Activated T-helper 17 cell treated with anti-CD3 and anti-CD28 coated beads, Interleukin-2, amount 50 U/mL, for 72 hours (primary cell): ENCODE results near the gene AMOTL2. TPM values are rescaled to one million over a fixed set of nuclear protein-coding genes. Genes with fewer than 3 reads are reported as not detected.

Source experiments
- ATAC-seq: fragments of 150-1000 bp; cut with Tn5 transposase; replicated peaks from 2 replicates; pipeline ENCODE4 v1.10.0; 2021; ENCODE audit warnings: mild to moderate bottlenecking, moderate library complexity
- H3K27ac Mint-ChIP-seq: one replicate; pipeline ENCODE4 v1.8.0; 2022; ENCODE audit warnings: mixed read lengths
- H3K27me3 Mint-ChIP-seq: one replicate; pipeline ENCODE4 v1.8.0; 2022; ENCODE audit warnings: mixed read lengths
- H3K36me3 Mint-ChIP-seq: one replicate; pipeline ENCODE4 v1.8.0; 2022; ENCODE audit warnings: low read depth, mild to moderate bottlenecking, mixed read lengths
- H3K4me1 Mint-ChIP-seq: one replicate; pipeline ENCODE4 v1.8.0; 2022; ENCODE audit warnings: mixed read lengths
- H3K4me3 Mint-ChIP-seq: one replicate; pipeline ENCODE4 v1.8.0; 2022; ENCODE audit warnings: mild to moderate bottlenecking, mixed read lengths
- H3K9me3 Mint-ChIP-seq: one replicate; pipeline ENCODE4 v1.8.0; 2022; ENCODE audit warnings: mixed read lengths
- total RNA-seq, 2 donors: library from RNA; stranded (reverse); gene quantifications; one replicate each; pipeline ENCODE4 v1.2.3, GENCODE V29; 2022

Gene AMOTL2
- total RNA-seq, 2 donors from 2014 or later, result not detected

GRCh38 chr3:134354612-134355251 is 19.5 kb downstream of the AMOTL2 start:
- Mint-ChIP-seq H3K27me3 (no peaks in the 10 kb centered on the region), H3K27ac (no peak overlapping the region), H3K9me3 (no peaks in the 10 kb centered on the region), H3K36me3 (no peaks in the 10 kb centered on the region), H3K4me1 (no peaks in the 10 kb centered on the region), H3K4me3 (no peak overlapping the region)
- no peak for ATAC-seq

- Mint-ChIP-seq H3K9me3 (no peaks in the 10 kb centered on the region), H3K27me3 (no peaks in the 10 kb centered on the region), H3K27ac (no peak overlapping the region), H3K4me1 (no peaks in the 10 kb centered on the region), H3K36me3 (no peaks in the 10 kb centered on the region), H3K4me3 (no peak overlapping the region)
- ATAC-seq, result no peak
Measured at GRCh38 chr3:134353831-134354611, 20.2 kb downstream of the AMOTL2 start.

- no peak for ATAC-seq
- no peak overlapping the region for H3K4me3 Mint-ChIP-seq
- H3K4me1 Mint-ChIP-seq, result no peaks in the 10 kb centered on the region
- H3K36me3 Mint-ChIP-seq, result no peaks in the 10 kb centered on the region
- peaks cover 3% of the 10 kb centered on the region for H3K27me3 Mint-ChIP-seq
- no peak overlapping the region for H3K27ac Mint-ChIP-seq
- H3K9me3 Mint-ChIP-seq, result no peaks in the 10 kb centered on the region
Measured at GRCh38 chr3:134353171-134353825, 20.9 kb downstream of the AMOTL2 start.

GRCh38 chr3:134352031-134352671 is 22.1 kb downstream of the AMOTL2 start:
- H3K9me3 Mint-ChIP-seq, result no peaks in the 10 kb centered on the region
- peaks cover 3% of the 10 kb centered on the region for H3K27me3 Mint-ChIP-seq
- no peak overlapping the region for H3K27ac Mint-ChIP-seq
- H3K36me3 Mint-ChIP-seq, result no peaks in the 10 kb centered on the region
- no peak for ATAC-seq
- no peak overlapping the region for H3K4me3 Mint-ChIP-seq
- H3K4me1 Mint-ChIP-seq, result no peaks in the 10 kb centered on the region

- H3K27ac Mint-ChIP-seq, result no peak overlapping the region
- no peaks in the 10 kb centered on the region for H3K9me3 Mint-ChIP-seq
- H3K36me3 Mint-ChIP-seq, result no peaks in the 10 kb centered on the region
- peaks cover 3% of the 10 kb centered on the region for H3K27me3 Mint-ChIP-seq
- H3K4me1 Mint-ChIP-seq, result no peaks in the 10 kb centered on the region
- ATAC-seq, result no peak
- H3K4me3 Mint-ChIP-seq, result no peak overlapping the region
Measured at GRCh38 chr3:134351427-134351826, 22.8 kb downstream of the AMOTL2 start.

GRCh38 chr3:134350861-134351311 is 23.4 kb downstream of the AMOTL2 start:
- H3K27me3 Mint-ChIP-seq, result peaks cover 3% of the 10 kb centered on the region
- ATAC-seq, result no peak

GRCh38 chr3:134350266-134350665 is 24.0 kb downstream of the AMOTL2 start:
- H3K4me1 Mint-ChIP-seq, result peaks cover 1% of the 10 kb centered on the region
- no peak overlapping the region for H3K4me3 Mint-ChIP-seq
- no peaks in the 10 kb centered on the region for H3K36me3 Mint-ChIP-seq
- no peak for ATAC-seq
- H3K9me3 Mint-ChIP-seq, result peaks cover 1% of the 10 kb centered on the region
- peaks cover 3% of the 10 kb centered on the region for H3K27me3 Mint-ChIP-seq
- no peak overlapping the region for H3K27ac Mint-ChIP-seq

More at GRCh38 chr3:134350861-134351311, 23.4 kb downstream of the AMOTL2 start:
- no peak overlapping the region for H3K27ac Mint-ChIP-seq
- no peaks in the 10 kb centered on the region for H3K4me1 Mint-ChIP-seq
- no peak overlapping the region for H3K4me3 Mint-ChIP-seq
- H3K9me3 Mint-ChIP-seq, result no peaks in the 10 kb centered on the region
- no peaks in the 10 kb centered on the region for H3K36me3 Mint-ChIP-seq

GRCh38 chr3:134348524-134348923 is 25.7 kb downstream of the AMOTL2 start:
- H3K27ac Mint-ChIP-seq, result no peak overlapping the region
- H3K36me3 Mint-ChIP-seq, result no peaks in the 10 kb centered on the region
- peaks cover 6% of the 10 kb centered on the region for H3K4me1 Mint-ChIP-seq
- ATAC-seq, result no peak
- no peak overlapping the region for H3K4me3 Mint-ChIP-seq
- peaks cover 3% of the 10 kb centered on the region for H3K27me3 Mint-ChIP-seq
- peaks cover 3% of the 10 kb centered on the region for H3K9me3 Mint-ChIP-seq

- peaks cover 6% of the 10 kb centered on the region for H3K4me1 Mint-ChIP-seq
Measured at GRCh38 chr3:134347551-134347950, 26.7 kb downstream of the AMOTL2 start.

GRCh38 chr3:134346744-134347143 is 27.5 kb downstream of the AMOTL2 start:
- H3K36me3 Mint-ChIP-seq, result no peaks in the 10 kb centered on the region
- ATAC-seq, result no peak
- H3K9me3 Mint-ChIP-seq, result peaks cover 3% of the 10 kb centered on the region
- H3K27me3 Mint-ChIP-seq, result peaks cover 3% of the 10 kb centered on the region
- H3K4me1 Mint-ChIP-seq, result peaks cover 6% of the 10 kb centered on the region
- no peak overlapping the region for H3K27ac Mint-ChIP-seq
- no peak overlapping the region for H3K4me3 Mint-ChIP-seq

More at GRCh38 chr3:134347551-134347950, 26.7 kb downstream of the AMOTL2 start:
- no peak for ATAC-seq
- Mint-ChIP-seq H3K36me3 (no peaks in the 10 kb centered on the region), H3K27ac (no peak overlapping the region), H3K27me3 (peaks cover 3% of the 10 kb centered on the region), H3K9me3 (peaks cover 3% of the 10 kb centered on the region), H3K4me3 (no peak overlapping the region)

GRCh38 chr3:134345202-134345601 is 29.0 kb downstream of the AMOTL2 start:
- H3K36me3 Mint-ChIP-seq, result no peaks in the 10 kb centered on the region
- H3K4me1 Mint-ChIP-seq, result peaks cover 6% of the 10 kb centered on the region
- ATAC-seq, result no peak
- no peak overlapping the region for H3K27ac Mint-ChIP-seq
- peaks cover 3% of the 10 kb centered on the region for H3K9me3 Mint-ChIP-seq
- H3K4me3 Mint-ChIP-seq, result no peak overlapping the region
- peaks cover 3% of the 10 kb centered on the region for H3K27me3 Mint-ChIP-seq

- peaks cover 6% of the 10 kb centered on the region for H3K4me1 Mint-ChIP-seq
- H3K4me3 Mint-ChIP-seq, result no peak overlapping the region
- ATAC-seq, result no peak
Measured at GRCh38 chr3:134344560-134344959, 29.7 kb downstream of the AMOTL2 start.

GRCh38 chr3:134342259-134342658 is 32.0 kb downstream of the AMOTL2 start:
- Mint-ChIP-seq H3K4me1 (peaks cover 6% of the 10 kb centered on the region), H3K27ac (no peak overlapping the region), H3K27me3 (no peaks in the 10 kb centered on the region), H3K9me3 (peaks cover 3% of the 10 kb centered on the region), H3K36me3 (no peaks in the 10 kb centered on the region), H3K4me3 (no peak overlapping the region)
- no peak for ATAC-seq

More at GRCh38 chr3:134344560-134344959, 29.7 kb downstream of the AMOTL2 start:
- Mint-ChIP-seq H3K9me3 (peaks cover 3% of the 10 kb centered on the region), H3K36me3 (no peaks in the 10 kb centered on the region), H3K27me3 (peaks cover 3% of the 10 kb centered on the region), H3K27ac (no peak overlapping the region)

- ATAC-seq, result no peak
- Mint-ChIP-seq H3K27me3 (no peaks in the 10 kb centered on the region), H3K4me3 (no peak overlapping the region), H3K27ac (no peak overlapping the region), H3K4me1 (peaks cover 6% of the 10 kb centered on the region), H3K9me3 (peaks cover 3% of the 10 kb centered on the region), H3K36me3 (no peaks in the 10 kb centered on the region)
Measured at GRCh38 chr3:134341389-134341788, 32.9 kb downstream of the AMOTL2 start.
